ENCODE measurements around the gene NAA30.
"Not testable (repeated sequence)": the region's sequence is repeated elsewhere in the genome, so short reads cannot be mapped to it uniquely, and the experiment has no call there.

The NAA30 gene

DNA sequence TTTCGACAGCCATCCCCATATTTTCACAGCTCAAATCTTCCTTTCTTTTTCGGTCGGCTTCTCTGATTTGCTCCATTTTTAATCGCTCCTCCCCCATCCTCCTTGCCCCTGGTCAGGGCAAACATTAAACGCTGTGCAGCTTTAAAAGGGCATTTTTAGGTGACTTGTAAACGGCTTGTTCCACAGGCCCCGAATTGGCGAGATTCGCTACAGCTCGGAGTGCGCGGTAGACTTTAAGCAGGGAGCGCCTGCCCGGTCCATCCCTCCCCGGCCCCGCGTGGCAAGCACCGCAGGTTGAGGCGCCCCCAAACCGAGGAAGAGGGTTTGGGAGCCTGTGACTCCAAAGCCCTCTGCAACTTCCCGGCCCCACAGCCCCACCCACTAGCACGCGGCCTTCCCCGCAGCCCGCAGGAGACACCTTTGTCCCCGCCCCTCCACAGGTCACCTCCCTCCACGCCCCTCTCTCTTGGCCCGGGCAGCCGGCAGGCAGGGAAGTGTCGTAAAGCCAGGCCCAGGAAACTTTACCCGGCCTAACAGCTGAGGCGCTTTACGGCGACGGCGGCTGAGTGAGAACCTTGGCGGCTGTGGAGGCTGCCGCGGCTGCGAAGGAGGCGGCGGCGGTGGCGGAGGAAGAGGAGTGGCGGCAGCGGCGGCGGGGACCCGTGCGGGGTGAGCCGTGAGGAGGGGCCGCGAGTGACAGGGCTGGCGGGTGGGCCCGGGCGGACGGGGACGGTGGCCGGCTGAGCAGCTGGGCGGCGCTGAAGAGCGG lies at the start of gene NAA30:
NAA30 (plus strand) TSS at position 550 of the 769 bp plus-strand sequence. CDS start 372 bp downstream, outside the sequence.
- peak; percentile 89 to 90 for DNase-seq

DNA sequence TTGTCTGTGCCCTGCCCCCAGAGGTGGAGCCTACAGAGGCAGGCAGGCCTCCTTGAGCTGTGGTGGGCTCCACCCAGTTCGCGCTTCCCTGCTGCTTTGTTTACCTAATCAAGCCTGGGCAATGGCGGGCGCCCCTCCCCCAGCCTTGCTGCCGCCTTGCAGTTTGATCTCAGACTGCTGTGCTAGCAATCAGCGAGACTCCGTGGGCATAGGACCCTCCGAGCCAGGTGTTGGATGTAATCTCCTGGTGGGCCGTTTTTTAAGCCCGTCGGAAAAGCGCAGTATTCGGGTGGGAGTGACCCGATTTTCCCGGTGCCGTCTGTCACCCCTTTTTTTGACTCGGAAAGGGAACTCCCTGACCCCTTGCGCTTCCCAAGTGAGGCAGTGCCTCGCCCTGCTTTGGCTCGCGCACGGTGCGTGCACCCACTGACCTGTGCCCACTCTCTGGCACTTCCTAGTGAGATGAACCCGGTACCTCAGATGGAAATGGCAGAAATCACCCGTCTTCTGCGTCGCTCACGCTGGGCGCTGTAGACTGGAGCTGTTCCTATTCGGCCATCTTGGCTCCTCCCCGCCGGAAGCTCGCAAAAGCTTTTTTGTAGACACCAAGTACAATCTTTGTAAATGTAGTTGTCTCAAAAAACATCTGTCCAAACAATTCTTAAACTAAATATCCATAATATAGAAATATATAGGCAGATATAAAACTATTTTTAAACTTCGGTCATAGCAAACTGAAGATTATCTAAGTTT lies 46.7 kb upstream of the NAA30 start:
- DNase-seq, result not testable (repeated sequence)

DNA sequence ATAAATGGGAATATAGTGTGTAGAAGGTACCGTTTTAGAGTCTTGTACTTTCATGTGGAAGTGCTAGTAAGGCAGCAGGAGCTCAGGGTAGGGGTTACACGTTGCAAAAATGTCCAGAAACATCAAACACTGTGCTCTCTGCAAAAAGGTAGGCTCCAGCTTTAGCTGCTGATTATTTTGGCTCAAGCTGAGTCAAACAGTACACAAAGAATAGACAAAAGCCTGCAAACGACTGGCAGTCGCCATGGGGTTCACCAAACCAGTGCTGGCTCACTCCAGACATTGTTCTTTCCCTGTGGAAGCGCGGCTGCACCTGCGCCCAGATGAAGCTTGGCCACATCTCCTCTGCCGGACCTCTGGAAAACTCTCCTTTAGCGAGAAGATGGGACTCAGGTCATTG lies 45.3 kb upstream of the NAA30 start:
- no peak for DNase-seq

DNA sequence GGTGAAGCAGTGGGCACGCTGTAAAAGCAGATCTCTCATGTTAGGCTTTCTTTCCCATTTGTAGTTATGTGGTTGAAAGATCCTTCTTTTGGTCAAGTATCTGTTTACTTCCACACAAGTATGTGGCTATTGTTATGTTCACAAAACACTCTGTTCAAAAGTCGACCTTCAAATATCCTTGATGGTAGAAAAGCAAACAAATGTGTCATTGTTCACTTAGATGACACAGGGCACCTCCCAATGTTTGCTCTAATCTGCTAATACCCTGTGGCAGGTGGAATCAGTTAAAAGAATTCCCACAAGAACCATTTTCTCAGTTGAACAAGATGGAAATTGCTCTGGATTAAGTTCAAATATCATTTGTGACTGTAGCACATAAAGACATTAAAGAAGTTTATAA lies 43.6 kb upstream of the NAA30 start:
- DNase-seq, result peak; percentile 46 to 79

DNA sequence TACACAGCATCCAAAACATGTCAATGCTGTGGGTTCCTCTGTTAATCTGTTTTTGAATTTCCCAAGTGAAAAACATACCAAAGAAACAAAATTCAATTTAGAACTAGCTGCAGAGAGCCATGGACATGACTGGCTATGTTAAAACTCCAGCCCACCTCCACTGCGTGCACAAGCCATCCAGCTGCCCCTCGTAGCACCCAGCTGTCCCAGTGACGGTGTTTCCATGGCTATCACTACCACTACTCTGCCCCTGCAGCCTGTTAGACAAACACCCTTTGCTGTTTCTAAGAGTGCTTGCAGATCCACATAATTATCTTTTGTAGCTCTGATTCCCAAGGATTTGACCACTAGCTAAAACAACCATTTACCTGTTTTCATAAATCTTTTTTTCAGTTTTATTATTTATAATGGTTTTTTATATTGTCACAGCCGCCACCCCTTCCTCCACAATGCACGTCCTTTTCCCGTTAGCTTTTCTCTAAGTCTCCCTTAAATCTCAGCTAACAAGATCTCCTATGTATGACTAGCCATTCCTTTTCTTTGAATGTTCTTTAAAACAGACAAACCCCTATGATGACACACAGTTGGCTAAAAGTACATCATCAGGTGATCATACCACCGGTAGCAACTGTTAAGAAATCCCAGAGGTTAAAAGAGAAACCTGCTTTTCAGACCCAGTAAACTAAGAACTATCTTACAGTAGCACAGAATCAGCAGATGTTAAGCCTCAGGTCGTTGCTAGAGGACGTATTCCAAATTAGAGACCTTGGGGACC lies 37.8 kb upstream of the NAA30 start:
- DNase-seq, result peak in 1 of 2 experiments; percentile 9

DNA sequence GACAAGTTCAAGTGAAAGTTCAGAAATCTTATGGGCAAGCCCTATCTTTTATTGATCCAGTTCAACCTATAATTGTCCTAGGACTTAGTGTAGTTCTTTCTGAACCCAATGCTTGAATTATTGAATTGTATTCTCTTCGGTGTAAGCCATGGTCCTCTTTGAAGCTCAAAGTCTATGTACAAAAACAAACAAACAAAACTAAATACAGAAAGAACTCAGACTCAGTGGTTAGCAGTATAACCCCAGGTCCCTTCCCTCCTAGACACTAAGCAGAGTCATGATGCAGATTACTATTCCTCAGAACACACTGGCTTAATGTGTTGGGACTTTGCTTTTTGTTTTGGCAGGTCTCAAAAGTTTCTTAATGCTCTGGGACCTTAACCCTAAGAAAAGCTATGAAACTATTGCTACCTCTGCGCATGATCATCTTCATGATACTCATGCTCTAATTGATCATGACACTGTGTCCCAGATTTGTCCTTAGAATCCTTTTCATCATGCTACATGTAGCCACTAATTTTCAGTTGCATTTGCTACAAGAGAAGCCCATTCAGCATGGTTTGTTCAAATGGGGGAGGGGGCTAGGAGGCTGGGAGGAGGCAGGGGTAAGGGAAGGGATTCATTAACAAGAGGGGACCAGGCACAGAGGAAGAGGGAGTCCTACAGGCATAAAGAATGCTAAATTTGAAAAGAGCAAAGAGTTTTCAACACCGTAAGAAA lies 35.1 kb upstream of the NAA30 start:
- DNase-seq, result no peak

DNA sequence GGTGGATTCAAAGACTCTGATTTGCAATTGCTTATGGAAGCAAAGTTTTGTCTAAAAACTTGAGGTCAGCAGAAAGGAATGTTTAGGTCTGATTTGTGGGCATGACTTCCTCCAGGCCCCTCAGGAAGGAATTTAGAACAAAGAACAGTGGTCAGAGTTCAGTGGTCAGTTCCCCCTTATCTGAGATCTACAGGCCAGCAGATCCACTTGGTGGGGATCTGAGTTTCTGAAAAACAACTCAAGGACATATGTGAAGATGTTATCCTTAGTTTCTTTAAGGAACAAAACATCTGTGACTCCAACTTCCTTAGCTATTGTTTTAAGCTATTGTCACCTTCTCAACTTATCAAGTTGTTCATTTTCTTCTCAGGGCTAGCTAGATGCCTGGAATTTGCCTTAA lies 28.0 kb upstream of the NAA30 start:
- no peak for DNase-seq

DNA sequence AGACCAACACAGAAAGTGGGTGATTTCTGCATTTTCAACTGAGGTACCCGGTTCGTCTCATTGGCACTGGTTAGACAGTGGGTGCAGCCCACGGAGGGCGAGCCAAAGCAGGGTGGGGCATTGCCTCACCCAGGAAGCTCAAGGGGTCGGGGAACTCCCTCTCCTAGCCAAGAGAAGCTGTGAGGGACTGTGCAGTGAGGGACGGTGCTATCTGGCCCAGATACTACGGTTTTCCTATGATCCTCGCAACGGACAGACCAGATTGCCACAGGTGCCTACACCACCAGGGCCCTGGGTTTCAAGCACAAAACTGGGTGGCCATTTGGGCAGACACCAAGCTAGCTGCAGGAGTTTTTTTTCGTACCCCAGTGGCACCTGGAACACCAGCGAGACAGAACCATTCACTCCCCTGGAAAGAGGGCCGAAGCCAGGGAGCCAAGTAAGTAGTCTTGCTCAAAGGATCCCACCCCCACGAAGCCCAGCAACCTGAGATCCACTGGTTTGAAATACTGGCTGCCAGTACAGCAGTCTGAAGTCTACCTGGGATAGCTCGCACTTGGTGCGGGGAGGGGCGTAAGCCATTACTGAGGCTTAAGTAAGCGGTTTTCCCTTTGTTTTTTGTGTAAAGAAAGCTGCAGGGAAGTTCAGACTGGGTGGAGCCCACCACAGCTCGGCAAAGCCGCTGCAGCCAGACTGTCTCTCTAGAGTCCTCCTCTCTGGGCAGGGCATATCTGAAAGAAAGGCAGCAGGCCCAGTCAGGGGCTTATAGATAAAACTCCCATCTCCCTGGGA lies 25.5 kb upstream of the NAA30 start:
- no peak for DNase-seq

DNA sequence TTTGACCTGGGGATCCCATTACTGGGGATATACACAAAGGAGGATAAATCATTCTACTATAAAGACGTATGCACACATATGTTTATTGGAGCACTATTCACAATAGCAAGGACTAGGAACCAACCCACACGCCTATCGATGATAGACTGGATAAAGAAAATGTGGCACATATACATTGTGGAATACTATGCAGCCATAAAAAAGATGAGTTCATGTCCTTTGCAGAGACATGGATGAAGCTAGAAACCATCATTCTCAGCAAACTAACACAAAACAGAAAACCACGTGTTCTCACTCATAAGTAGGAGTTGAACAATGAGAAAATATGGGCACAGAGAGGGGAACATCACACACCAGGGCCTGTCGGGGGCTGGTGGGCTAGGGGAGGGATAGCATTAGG lies 20.2 kb upstream of the NAA30 start:
- DNase-seq, result not testable (repeated sequence)

DNA sequence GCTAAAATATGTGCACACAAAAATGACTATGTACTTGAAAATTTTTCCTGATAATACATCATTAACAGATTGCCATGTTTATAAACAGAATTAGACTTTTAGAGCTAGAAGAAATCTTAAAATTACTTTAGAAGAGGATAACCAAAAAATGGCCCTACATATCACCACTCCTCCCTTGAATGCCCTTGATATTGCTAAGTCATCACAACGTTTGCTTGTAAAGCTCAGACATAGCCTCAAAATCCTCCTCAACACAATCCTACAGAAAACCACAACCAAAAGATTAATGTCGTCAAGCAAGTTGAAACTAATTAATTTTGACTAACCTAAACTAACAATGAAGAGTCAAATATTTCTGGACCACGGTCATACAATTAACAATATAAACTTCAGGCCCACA lies 19.4 kb upstream of the NAA30 start:
- no peak for DNase-seq

DNA sequence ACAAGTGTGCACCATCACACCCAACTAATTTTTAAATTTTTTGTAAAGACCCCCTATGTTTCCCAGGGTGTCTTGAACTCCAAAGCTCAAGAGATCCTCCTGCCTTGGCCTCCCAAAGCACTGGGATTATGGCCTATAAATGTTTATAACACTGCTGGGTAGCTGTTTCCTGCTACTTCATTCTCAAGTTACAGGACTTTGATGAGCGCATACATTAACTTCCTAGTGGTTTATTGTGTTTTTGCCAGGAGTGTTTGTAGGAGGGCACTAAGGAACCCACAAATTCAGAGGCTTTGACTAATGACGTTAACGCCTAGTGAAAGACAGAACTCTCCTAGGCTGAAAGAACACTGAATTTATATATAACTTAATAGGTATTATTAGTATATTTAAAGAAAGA lies 15.2 kb upstream of the NAA30 start:
- DNase-seq, result no peak

DNA sequence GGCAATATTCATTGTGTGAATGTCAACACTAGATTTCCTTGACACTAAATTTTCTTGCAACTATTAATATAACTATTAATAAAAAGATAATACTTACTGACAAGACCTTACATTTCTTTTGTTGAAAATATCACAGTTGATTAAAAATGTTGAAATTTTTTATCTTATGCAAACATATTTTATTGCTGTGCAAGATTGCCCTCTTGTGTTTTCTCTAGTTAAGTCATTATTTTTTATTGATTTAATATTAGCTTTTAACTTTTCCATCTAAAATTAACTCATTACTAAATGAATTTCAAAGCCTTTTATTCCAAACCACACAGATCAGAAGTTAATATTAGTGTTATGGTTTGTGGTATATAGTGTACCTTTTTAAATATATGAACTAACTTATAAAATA lies 11.7 kb upstream of the NAA30 start:
- DNase-seq, result no peak

DNA sequence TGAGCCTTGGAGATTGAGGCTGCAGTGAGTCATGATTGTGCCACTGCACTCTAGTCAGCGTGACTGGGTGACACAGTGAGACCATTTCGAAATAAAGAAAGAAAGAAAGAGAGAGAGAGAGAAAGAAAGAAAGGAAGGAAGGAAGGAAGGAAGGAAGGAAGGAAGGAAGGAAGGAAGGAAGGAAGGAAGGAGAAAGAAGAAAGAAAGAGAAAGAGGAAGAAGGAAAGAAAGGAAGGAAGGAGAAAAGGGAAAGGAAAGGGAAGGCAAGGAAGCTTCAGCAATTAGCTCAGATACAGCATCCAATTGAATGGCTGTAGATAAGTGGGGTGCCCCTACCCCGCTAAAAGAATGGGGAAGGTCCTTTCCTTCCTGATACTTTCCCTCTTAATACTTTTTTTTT lies 9.5 kb upstream of the NAA30 start:
- DNase-seq, result no peak

DNA sequence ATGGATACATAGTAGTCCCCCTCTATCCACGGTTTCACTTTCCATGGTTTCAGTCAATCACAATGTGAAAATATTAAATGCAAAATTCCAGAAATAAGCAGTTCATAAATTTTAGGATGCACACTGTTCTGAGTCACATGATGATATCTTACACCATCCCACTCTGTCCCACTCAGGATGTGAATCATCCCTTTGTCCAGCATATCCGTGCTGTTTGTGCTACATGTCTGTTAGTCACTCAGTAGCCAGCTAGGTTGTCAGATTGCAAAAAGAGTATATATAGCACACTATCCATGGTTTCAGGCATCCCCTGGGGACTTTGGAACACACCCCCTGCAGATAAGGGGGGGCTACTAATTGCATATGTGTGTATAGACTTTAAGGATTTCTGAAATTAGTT lies 8.1 kb upstream of the NAA30 start:
- no peak for DNase-seq

DNA sequence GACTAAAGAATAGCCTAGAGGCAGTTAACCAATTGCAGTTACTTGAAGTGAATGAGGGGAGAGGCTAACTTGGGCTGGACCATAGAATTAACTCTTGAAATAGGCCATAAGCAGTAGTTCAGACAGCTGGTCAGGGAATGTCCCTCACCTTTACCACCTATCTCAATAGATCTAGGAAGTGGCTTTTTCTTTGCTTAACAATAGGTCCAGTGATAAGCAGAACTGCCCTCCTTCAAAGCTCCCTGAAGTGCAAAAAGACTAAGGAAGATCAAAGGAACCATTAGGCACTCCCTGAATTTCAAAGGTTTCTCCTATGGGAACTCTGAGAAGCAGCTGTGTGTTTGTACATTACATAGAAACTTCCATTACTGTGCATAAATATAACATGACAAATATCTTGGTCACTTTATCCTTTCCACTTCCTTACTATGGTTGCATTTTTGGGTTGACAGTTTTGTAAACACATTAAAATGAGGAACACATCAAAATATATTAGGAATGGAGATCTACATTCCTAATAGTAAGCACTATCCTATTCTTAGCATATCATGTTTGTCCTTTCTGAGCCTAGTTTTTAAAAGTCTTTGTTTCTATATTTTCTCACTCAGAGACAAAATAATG lies 7.2 kb upstream of the NAA30 start:
- no peak for DNase-seq

DNA sequence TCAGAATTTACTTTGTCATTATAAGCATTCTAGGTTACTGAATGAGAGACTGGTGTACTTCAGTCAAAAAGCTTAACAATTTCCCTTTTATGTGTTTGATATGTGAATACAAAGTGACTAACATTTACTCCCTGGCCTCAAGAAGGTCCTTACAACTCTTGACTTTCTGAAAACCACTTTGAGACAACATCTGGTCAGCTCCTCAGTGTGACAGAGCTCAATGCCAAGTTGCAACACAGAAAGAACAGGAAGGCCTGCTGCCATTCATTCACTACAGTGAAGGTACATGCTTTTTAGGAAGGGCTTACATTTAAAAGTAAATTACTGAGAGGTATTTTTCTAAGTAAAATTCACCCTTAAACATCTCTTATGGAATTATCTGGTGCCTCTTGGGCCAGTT lies 2.3 kb upstream of the NAA30 start:
- DNase-seq, result no peak

DNA sequence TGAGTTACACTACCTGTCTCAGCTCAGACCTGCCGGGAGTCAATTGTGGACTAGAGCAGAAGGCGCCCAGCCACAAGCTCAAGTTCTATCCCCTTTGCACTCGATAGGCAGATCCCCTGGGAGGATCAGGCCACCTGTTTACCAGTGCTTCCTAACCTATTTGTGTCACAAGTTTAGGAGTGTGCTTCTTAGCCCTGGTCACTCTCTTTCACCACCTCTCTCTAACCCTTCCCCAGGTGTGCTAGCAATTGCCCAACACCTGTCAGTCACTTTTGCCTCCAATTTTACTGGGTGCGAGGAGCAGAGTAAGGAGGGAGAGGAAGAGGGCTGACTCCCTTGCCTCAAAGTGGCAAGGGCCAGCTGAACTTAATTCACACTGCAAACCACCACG lies 745 bp upstream of the NAA30 start:
- DNase-seq, result no peak

DNA sequence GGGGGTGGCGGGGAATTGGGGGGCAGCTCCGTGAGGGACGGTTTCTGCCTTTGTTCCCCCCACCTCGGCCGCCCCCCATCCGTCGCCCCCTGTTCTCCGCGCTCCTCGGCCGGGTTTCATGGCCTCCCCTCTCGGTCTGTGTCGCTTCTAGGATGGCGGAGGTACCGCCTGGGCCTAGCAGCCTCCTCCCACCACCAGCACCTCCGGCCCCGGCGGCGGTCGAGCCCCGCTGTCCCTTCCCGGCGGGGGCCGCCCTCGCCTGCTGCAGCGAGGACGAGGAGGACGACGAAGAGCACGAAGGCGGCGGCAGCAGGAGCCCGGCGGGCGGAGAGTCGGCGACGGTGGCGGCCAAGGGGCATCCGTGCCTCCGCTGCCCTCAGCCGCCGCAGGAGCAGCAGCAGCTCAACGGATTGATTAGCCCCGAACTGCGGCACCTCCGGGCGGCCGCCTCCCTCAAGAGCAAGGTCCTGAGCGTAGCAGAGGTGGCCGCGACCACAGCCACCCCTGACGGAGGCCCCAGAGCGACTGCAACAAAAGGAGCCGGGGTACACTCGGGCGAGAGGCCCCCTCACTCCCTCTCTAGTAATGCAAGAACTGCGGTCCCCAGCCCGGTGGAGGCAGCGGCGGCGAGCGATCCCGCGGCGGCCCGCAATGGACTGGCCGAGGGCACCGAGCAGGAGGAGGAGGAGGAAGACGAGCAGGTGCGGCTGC lies 575 bp downstream of the NAA30 start:
- DNase-seq, result no peak

DNA sequence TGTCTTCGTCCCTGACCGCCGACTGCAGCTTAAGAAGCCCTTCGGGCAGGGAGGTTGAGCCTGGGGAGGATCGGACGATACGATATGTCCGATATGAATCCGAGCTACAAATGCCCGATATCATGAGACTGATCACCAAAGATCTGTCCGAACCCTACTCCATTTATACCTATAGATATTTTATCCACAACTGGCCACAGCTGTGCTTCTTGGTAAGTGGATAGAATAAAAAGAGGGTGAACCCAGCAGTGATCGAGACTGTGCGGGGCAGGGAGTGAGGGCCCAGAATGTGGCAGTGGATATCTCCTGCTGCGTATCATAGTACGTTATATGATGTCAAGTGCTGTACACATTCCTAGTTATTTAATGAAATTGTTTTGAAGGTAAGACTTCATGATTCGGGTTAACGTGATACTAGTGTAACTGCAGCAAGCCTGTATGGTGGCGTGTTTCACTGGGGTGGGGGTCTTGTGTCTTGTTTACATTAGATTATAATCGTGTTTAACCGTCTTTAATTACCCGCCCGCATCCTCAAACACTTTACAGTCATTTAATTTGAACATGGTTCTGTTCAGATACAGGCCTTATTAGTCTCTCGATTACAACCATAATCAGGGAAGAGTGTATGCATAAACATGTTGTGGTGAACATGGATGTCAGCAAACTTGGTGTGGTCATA lies 1.3 kb downstream of the NAA30 start:
- DNase-seq, result no peak

DNA sequence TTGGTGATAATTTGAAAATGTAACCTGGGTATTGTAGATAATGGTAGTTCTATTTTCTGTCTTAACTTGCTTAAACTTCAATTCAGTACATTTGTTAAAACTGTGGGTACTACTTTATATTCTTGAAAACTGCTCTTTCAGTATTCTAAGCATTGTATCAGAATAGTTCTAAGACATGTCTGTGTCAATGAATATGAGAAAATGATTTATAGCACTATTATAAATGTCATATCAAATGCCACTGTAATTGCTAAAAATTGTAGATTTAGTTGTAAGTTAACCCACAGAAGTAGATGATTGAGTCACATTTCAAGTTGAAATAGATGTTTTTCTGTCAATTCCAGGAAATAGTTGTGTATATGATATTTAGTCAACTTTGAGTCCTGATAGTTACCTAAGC lies 2.4 kb downstream of the NAA30 start:
- no peak for DNase-seq

Measured in NCI-H1930 (cell line).